Measurements from ENCODE around the gene EPC1. TPM values are rescaled to one million over a fixed set of nuclear protein-coding genes. Genes with fewer than 3 reads are reported as not detected.

Gene EPC1
- total RNA-seq, 2 experiments from 2014 or later: 173 to 181 TPM

DNA sequence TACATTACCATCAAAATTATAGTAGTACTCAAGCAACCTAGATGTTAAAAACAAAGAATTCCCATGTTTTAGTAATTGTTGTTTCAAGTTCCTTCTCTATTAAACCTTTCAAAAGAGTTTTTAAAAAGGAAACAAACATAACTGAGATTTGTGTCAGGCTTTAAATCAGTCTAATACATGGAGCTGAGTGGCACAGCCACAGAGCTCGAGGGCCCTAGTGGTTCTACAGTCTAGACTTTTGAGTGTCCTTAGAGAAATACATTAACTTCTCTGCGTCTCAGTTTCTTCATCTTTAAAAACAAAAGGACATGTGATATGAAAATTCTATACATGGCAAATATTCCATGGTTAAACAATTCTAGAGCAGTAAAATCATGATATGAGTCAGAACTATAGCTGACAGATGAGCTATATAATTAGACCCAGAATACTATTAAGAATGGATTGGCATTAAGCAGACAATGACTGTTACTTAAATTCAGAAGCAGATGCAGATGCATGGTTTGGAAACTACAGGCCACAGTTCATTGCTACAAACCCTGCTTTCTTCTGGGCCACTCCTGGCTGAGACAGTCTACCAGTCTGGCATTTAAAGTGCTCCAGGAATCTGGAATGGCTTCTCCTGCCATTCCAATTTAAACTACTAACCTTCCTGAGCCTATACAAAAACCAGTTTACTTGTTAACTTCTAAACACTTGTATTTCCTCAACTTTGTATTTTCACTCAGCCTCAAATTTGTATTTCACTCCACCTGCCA, 77.4 kb downstream of the EPC1 start:
- CTCF ChIA-PET: no interaction called here
- H3K4me1 Mint-ChIP-seq (ENCODE audit: low read depth): peaks cover 7% of the 10 kb centered on the region
- Histone ChIP-seq H3K9me3 (ENCODE audit: control insufficient read depth in 1 of 2, insufficient read depth in 1 of 2, low read length in 2 of 2) (no peaks in the 10 kb centered on the region), H3K4me1 (ENCODE audit: insufficient read depth, low read length) (no peaks in the 10 kb centered on the region), H3K27ac (ENCODE audit: low read depth in 1 of 2, low read length in 2 of 2) (no peak overlapping the region), H3K4me3 (ENCODE audit: low read length) (no peak overlapping the region), H3K36me3 (ENCODE audit: insufficient read depth, low read length) (peaks cover 67% of the 10 kb centered on the region), H3K27me3 (ENCODE audit: control insufficient read depth in 1 of 2, insufficient read depth in 2 of 2, low read length in 2 of 2) (no peaks in the 10 kb centered on the region)
- POLR2A ChIA-PET: no interaction called here
- no peaks in the 10 kb centered on the region for H3K27me3 Mint-ChIP-seq
- intact Hi-C loops (cut with DNase I, micrococcal nuclease): loop anchor here (2.0 to 10.0 kb wide), 2 partner anchors 23 to 235 kb away; no protein-coding TSS in a partner anchor
- peak overlapping the region; percentile 55 for H3K27ac Mint-ChIP-seq
- TF ChIP-seq, protein P1, sequence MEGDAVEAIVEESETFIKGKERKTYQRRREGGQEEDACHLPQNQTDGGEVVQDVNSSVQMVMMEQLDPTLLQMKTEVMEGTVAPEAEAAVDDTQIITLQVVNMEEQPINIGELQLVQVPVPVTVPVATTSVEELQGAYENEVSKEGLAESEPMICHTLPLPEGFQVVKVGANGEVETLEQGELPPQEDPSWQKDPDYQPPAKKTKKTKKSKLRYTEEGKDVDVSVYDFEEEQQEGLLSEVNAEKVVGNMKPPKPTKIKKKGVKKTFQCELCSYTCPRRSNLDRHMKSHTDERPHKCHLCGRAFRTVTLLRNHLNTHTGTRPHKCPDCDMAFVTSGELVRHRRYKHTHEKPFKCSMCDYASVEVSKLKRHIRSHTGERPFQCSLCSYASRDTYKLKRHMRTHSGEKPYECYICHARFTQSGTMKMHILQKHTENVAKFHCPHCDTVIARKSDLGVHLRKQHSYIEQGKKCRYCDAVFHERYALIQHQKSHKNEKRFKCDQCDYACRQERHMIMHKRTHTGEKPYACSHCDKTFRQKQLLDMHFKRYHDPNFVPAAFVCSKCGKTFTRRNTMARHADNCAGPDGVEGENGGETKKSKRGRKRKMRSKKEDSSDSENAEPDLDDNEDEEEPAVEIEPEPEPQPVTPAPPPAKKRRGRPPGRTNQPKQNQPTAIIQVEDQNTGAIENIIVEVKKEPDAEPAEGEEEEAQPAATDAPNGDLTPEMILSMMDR (IDR thresholded peaks at IDR 0.05): no peak
- H3K36me3 Mint-ChIP-seq (ENCODE audit: low read depth): peaks cover 75% of the 10 kb centered on the region
- no peaks in the 10 kb centered on the region for H3K9me3 Mint-ChIP-seq
- ATAC-seq (ENCODE audit: poor library complexity) (no peak), DNase-seq (no peak)
- no peak overlapping the region for H3K4me3 Mint-ChIP-seq

DNA sequence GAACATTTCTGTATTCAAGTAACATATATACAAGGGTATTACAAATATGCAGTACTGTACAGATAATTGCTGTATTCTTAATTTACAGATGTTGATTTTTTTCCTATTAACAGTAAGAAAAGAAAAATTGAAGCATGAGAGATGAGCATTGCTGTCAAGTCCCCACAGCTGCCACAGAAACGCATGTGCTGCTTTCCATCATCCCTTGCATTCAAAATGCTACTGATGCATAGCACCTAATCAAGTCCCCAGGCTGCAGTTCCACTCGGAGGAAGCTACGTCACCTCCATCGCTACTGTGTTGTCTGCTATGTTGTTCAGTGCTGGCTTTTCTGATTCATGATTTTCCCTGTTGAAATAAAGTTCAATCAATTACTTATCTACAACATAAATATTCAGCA, 78.2 kb downstream of the EPC1 start:
- POLR2A ChIA-PET: interaction anchor here (1.0 kb wide), 1 partner anchor 14 kb away, joined by 4 read pairs; no protein-coding TSS in a partner anchor
- H3K9me3 Mint-ChIP-seq: no peaks in the 10 kb centered on the region
- H3K4me3 ChIP-seq (ENCODE audit: low read length): no peak overlapping the region
- H3K36me3 ChIP-seq (ENCODE audit: insufficient read depth, low read length): peaks cover 60% of the 10 kb centered on the region
- no peak overlapping the region for H3K27ac ChIP-seq (ENCODE audit: low read depth in 1 of 2, low read length in 2 of 2)
- intact Hi-C loops (cut with DNase I, micrococcal nuclease): loop anchor here in 1 of 2 experiments (2.0 kb wide), 1 partner anchor 24 kb away; no protein-coding TSS in a partner anchor
- peaks cover 4% of the 10 kb centered on the region for H3K4me1 Mint-ChIP-seq (ENCODE audit: low read depth)
- TF ChIP-seq, protein P1 (IDR thresholded peaks at IDR 0.05): no peak
- H3K4me1 ChIP-seq (ENCODE audit: insufficient read depth, low read length): no peaks in the 10 kb centered on the region
- H3K27me3 ChIP-seq (ENCODE audit: control insufficient read depth in 1 of 2, insufficient read depth in 2 of 2, low read length in 2 of 2): no peaks in the 10 kb centered on the region
- CTCF ChIA-PET: interaction anchor here (0.7 kb wide), 1 partner anchor 77 kb away, joined by 3 read pairs; no protein-coding TSS in a partner anchor
- ATAC-seq (ENCODE audit: poor library complexity) (no peak), DNase-seq (no peak)
- no peak overlapping the region for H3K27ac Mint-ChIP-seq
- H3K4me3 Mint-ChIP-seq: no peak overlapping the region
- no peaks in the 10 kb centered on the region for H3K9me3 ChIP-seq (ENCODE audit: control insufficient read depth in 1 of 2, insufficient read depth in 1 of 2, low read length in 2 of 2)
- H3K36me3 Mint-ChIP-seq (ENCODE audit: low read depth): peaks cover 68% of the 10 kb centered on the region
- H3K27me3 Mint-ChIP-seq: no peaks in the 10 kb centered on the region

DNA sequence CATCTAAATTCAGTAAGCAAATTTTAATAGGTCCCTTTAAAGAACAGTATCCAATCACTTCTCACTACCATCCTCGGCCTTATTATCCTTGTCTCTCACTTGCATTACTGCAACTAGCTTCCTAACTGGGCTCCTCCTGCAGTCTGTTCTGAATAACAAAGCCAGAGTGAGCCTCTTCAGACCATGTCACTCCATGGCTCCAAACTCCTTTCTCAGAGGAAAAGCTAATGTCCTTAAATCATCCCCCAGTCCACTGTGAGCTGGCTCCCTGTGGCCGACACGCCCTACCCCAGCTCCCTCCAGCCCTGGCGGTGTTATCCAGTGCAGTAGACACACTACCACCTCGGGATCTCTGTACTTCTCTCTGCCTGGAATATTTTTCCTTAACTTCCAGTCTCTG, 80.0 kb downstream of the EPC1 start:
- Histone ChIP-seq H3K4me3 (ENCODE audit: low read length) (no peak overlapping the region), H3K9me3 (ENCODE audit: control insufficient read depth in 1 of 2, insufficient read depth in 1 of 2, low read length in 2 of 2) (no peaks in the 10 kb centered on the region), H3K27me3 (ENCODE audit: control insufficient read depth in 1 of 2, insufficient read depth in 2 of 2, low read length in 2 of 2) (no peaks in the 10 kb centered on the region), H3K36me3 (ENCODE audit: insufficient read depth, low read length) (peaks cover 44% of the 10 kb centered on the region), H3K27ac (ENCODE audit: low read depth in 1 of 2, low read length in 2 of 2) (no peak overlapping the region), H3K4me1 (ENCODE audit: insufficient read depth, low read length) (no peaks in the 10 kb centered on the region)
- POLR2A ChIA-PET: interaction anchor here (1.0 to 1.5 kb wide), 4 partner anchors 10 to 78 kb away, joined by 3 to 5 read pairs (median 4); no protein-coding TSS in a partner anchor
- CTCF ChIA-PET: interaction anchor here (1.7 to 2.0 kb wide), 2 partner anchors 11 to 79 kb away, joined by 5 to 7 read pairs; no protein-coding TSS in a partner anchor
- peak overlapping the region; percentile 31 for H3K27ac Mint-ChIP-seq
- DNase-seq: no peak
- peaks cover 5% of the 10 kb centered on the region for H3K4me1 Mint-ChIP-seq (ENCODE audit: low read depth)
- TF ChIP-seq, protein P1 (IDR thresholded peaks at IDR 0.05): no peak
- H3K36me3 Mint-ChIP-seq (ENCODE audit: low read depth): peaks cover 50% of the 10 kb centered on the region
- no peaks in the 10 kb centered on the region for H3K9me3 Mint-ChIP-seq
- no peak for ATAC-seq (ENCODE audit: poor library complexity)
- no peaks in the 10 kb centered on the region for H3K27me3 Mint-ChIP-seq
- H3K4me3 Mint-ChIP-seq: no peak overlapping the region
- intact Hi-C loops (cut with DNase I, micrococcal nuclease): no loop called here
